Measurements from ENCODE around the gene TMEM134.

TMEM134 gene

DNA sequence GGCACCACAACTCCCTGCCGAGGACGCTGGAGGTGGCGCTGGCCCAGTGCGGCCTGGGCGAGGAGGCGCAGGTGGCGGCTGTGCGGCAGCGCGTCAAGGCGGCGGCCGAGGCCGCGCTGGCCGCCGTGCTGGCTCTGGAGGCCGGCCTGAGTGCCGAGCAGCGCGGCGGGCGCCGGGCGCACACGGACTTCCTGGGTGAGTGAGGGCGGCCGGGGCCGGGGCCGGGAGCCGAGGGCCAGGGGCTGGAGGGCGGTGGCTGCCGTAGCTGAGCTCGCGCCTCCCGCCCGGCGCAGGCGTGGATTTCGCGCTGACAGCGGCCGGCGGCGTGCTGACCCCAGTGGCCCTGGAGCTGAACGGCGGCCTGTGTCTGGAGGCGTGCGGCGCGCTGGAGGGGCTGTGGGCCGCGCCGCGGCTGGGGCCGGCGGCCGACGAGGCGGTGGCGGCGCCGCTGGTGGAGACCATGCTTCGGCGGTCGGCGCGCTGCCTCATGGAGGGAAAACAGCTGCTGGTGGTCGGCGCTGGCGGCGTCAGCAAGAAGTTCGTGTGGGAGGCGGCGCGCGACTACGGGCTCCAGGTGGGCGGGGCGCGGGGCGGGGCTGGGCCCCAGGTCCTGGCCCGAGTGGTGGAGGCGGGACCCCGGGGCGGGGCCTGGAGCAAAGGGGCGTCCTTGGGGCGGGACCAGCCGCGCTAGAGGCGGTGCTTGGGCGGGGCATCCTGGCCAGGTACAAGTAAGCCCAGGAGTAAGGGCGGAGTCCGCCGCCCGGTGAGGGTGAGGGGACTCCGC, 48.2 kb downstream of the TMEM134 start:
- DNase-seq = peak; percentile 93

DNA sequence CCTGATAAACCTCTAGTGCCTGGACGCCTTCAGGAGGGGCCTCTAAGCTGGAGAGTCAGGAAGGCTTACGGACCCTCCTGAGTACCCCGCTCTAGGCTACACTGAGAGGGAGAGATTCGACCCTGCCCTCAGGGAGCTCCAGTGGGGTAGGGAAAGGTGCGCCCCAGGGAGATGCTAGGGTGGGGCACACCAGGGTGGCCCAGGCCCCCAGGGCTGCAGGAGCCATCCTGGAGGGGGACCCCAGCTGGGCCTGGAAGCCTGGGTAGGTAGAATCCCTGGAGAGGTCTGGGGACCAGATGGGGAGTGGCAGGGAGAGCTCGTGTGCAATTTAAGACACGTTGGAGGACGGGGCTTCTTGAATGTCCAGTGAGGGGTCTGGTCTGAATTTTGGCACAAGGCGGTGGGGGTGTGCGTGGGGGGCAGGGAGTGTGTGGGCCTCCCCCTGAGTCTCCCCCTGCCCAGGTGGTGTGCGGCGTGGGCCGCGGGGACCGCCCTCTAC, 48.9 kb downstream of the TMEM134 start:
- DNase-seq = no peak

- DNase-seq = no peak
Observed at GRCh38 chr11:67419325-67420049, 49.6 kb downstream of the TMEM134 start.

- DNase-seq = peak; percentile 18
Observed at GRCh38 chr11:67418476-67419281, 50.4 kb downstream of the TMEM134 start.

DNA sequence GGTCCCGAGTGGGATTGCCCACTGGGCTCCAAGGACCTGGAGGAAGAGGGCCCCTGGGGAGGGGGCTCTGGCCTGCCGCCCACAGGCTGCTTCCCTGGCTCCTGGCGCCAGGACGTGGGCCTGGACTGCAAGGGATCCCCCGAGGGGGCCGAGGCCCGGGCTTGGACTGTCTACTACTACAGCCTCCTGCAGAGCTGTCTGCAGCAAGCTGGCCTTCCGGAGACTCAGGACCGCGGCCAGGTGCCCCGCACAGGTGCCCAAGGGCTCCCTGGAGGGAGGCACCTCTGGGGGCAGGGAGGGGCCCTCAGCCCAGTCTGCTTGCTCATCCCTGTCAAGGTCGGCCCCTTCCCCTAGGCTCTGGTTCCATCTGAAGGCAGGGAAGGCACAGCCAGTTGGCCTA, 51.6 kb downstream of the TMEM134 start:
- DNase-seq = no peak

GRCh38 chr11:67416416-67417335, 52.4 kb downstream of the TMEM134 start:
- DNase-seq = no peak

- DNase-seq = no peak
Observed at GRCh38 chr11:67415501-67416304, 53.3 kb downstream of the TMEM134 start, which contains the start of gene CARNS1. TSS of gene CARNS1 (plus strand) at chr11:67415678. CDS start at chr11:67416200, 522 bp downstream.

GRCh38 chr11:67413266-67413849, 55.7 kb downstream of the TMEM134 start:
- DNase-seq = no peak

GRCh38 chr11:67412495-67413179, 56.4 kb downstream of the TMEM134 start:
- no peak for DNase-seq

GRCh38 chr11:67411785-67412152, 57.3 kb downstream of the TMEM134 start:
- no peak for DNase-seq

Measured in inflammatory macrophage treated with lipopolysaccharide for 4 hours (primary cell).